ENCODE measurements around the gene VPS13A. TPM values are rescaled to one million over a fixed set of nuclear protein-coding genes. Genes with fewer than 3 reads are reported as not detected.

Gene VPS13A
- total RNA-seq, 1 experiment from 2014 or later: 14.3 TPM

GRCh38 chr9:77422969-77423368, 245.6 kb downstream of the VPS13A start:
- POLR2A ChIA-PET: no interaction called here
- intact Hi-C loops (cut with micrococcal nuclease; ENCODE audit: unreplicated experiment): no loop called here
- BruUV-seq (replicated peaks): no TSS peak
- peaks cover 7% of the 10 kb centered on the region for H3K36me3 Mint-ChIP-seq (ENCODE audit: insufficient read depth, unreplicated experiment)
- no peak overlapping the region for H3K4me3 ChIP-seq (ENCODE audit: low read depth, low read length)
- CTCF ChIA-PET: no interaction called here
- H3K9me3 Mint-ChIP-seq (ENCODE audit: unreplicated experiment): no peaks in the 10 kb centered on the region
- H3K4me1 Mint-ChIP-seq (ENCODE audit: low read depth, unreplicated experiment): no peaks in the 10 kb centered on the region
- no peak overlapping the region for H3K27ac Mint-ChIP-seq (ENCODE audit: unreplicated experiment)
- no peaks in the 10 kb centered on the region for H3K27me3 Mint-ChIP-seq (ENCODE audit: insufficient read depth, unreplicated experiment)
- no peak for DNase-seq
- H3K27me3 ChIP-seq (replicated peaks; ENCODE audit: control insufficient read depth, insufficient read depth, low read length): no peaks in the 10 kb centered on the region
- no peaks in the 10 kb centered on the region for H3K4me1 ChIP-seq
- no peaks in the 10 kb centered on the region for H3K36me3 ChIP-seq (ENCODE audit: control insufficient read depth, insufficient read depth, low read length)
- TF ChIP-seq, protein P1, sequence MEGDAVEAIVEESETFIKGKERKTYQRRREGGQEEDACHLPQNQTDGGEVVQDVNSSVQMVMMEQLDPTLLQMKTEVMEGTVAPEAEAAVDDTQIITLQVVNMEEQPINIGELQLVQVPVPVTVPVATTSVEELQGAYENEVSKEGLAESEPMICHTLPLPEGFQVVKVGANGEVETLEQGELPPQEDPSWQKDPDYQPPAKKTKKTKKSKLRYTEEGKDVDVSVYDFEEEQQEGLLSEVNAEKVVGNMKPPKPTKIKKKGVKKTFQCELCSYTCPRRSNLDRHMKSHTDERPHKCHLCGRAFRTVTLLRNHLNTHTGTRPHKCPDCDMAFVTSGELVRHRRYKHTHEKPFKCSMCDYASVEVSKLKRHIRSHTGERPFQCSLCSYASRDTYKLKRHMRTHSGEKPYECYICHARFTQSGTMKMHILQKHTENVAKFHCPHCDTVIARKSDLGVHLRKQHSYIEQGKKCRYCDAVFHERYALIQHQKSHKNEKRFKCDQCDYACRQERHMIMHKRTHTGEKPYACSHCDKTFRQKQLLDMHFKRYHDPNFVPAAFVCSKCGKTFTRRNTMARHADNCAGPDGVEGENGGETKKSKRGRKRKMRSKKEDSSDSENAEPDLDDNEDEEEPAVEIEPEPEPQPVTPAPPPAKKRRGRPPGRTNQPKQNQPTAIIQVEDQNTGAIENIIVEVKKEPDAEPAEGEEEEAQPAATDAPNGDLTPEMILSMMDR (IDR thresholded peaks at IDR 0.05; ENCODE audit: insufficient read depth in 1 of 2, low read depth in 1 of 2, low read length in 1 of 2, severe bottlenecking in 1 of 2, unreplicated experiment in 1 of 2): no peak
- H3K9me3 ChIP-seq: no peaks in the 10 kb centered on the region
- H3K4me3 Mint-ChIP-seq (ENCODE audit: unreplicated experiment): no peak overlapping the region

DNA sequence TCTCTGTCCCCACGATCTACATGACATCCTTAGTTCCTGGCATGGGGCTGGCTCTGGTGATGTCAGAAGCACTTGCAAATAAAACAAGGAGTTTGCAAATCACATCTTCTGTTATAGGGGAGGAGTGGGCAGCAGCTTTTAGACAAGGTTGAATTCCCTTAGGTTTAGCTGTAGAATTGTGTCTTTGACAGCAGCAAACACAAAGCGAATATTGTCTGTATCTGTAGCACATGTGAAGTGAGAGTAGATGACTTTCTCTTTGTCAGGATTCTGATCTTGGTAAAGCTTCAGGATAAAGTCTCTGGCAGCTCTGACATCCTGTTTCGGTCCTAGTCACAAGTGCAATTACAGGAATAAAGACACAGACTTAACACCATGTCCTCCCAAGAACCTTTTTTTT, 246.5 kb downstream of the VPS13A start:
- Histone ChIP-seq H3K36me3 (ENCODE audit: control insufficient read depth, insufficient read depth, low read length) (no peaks in the 10 kb centered on the region), H3K4me3 (ENCODE audit: low read depth, low read length) (no peak overlapping the region), H3K4me1 (no peaks in the 10 kb centered on the region), H3K27me3 (replicated peaks; ENCODE audit: control insufficient read depth, insufficient read depth, low read length) (no peaks in the 10 kb centered on the region), H3K9me3 (no peaks in the 10 kb centered on the region)
- no peaks in the 10 kb centered on the region for H3K9me3 Mint-ChIP-seq (ENCODE audit: unreplicated experiment)
- H3K4me1 Mint-ChIP-seq (ENCODE audit: low read depth, unreplicated experiment): no peaks in the 10 kb centered on the region
- H3K36me3 Mint-ChIP-seq (ENCODE audit: insufficient read depth, unreplicated experiment): peaks cover 7% of the 10 kb centered on the region
- intact Hi-C loops (cut with micrococcal nuclease; ENCODE audit: unreplicated experiment): no loop called here
- POLR2A ChIA-PET: no interaction called here
- CTCF ChIA-PET: no interaction called here
- DNase-seq: no peak
- no peaks in the 10 kb centered on the region for H3K27me3 Mint-ChIP-seq (ENCODE audit: insufficient read depth, unreplicated experiment)
- no peak overlapping the region for H3K4me3 Mint-ChIP-seq (ENCODE audit: unreplicated experiment)
- no peak overlapping the region for H3K27ac Mint-ChIP-seq (ENCODE audit: unreplicated experiment)
- no TSS peak for BruUV-seq (replicated peaks)
- TF ChIP-seq, protein P1 (IDR thresholded peaks at IDR 0.05; ENCODE audit: insufficient read depth in 1 of 2, low read depth in 1 of 2, low read length in 1 of 2, severe bottlenecking in 1 of 2, unreplicated experiment in 1 of 2): no peak

DNA sequence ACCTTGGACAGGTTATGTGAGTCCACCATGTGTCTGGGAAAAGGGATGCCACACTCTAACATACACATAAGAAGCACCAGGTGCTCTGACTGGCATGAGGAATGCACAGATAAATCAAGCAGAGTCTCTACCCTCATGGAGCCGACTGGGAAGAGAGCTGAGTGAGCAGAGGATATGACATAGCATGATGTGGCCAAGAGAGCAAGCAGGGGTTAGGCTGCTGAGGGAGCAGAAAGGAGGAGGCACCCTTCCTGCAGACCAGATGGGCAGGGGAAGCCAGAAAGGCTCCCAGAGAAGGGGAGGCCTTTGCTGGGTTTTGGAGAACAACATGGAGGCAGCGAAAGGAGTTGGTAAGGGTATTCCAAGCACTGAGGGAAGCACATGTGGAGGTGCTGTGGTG, 247.7 kb downstream of the VPS13A start:
- intact Hi-C loops (cut with micrococcal nuclease; ENCODE audit: unreplicated experiment): no loop called here
- H3K4me1 Mint-ChIP-seq (ENCODE audit: low read depth, unreplicated experiment): no peaks in the 10 kb centered on the region
- no peak overlapping the region for H3K4me3 Mint-ChIP-seq (ENCODE audit: unreplicated experiment)
- Histone ChIP-seq H3K36me3 (ENCODE audit: control insufficient read depth, insufficient read depth, low read length) (no peaks in the 10 kb centered on the region), H3K27me3 (replicated peaks; ENCODE audit: control insufficient read depth, insufficient read depth, low read length) (no peaks in the 10 kb centered on the region), H3K4me1 (no peaks in the 10 kb centered on the region), H3K4me3 (ENCODE audit: low read depth, low read length) (no peak overlapping the region), H3K9me3 (no peaks in the 10 kb centered on the region)
- H3K27me3 Mint-ChIP-seq (ENCODE audit: insufficient read depth, unreplicated experiment): no peaks in the 10 kb centered on the region
- no peak for DNase-seq
- ChIA-PET CTCF (no interaction called here), POLR2A (no interaction called here)
- TF ChIP-seq, protein P1 (IDR thresholded peaks at IDR 0.05; ENCODE audit: insufficient read depth in 1 of 2, low read depth in 1 of 2, low read length in 1 of 2, severe bottlenecking in 1 of 2, unreplicated experiment in 1 of 2): no peak
- no peaks in the 10 kb centered on the region for H3K9me3 Mint-ChIP-seq (ENCODE audit: unreplicated experiment)
- H3K27ac Mint-ChIP-seq (ENCODE audit: unreplicated experiment): no peak overlapping the region
- peaks cover 7% of the 10 kb centered on the region for H3K36me3 Mint-ChIP-seq (ENCODE audit: insufficient read depth, unreplicated experiment)
- BruUV-seq (replicated peaks): no TSS peak
